ENCODE measurements around the gene TRIM65.
A peak's percentile ranks its signal among the peaks of the same experiment; 100 is the strongest.
"Not testable (repeated sequence)": the region's sequence is repeated elsewhere in the genome, so short reads cannot be mapped to it uniquely, and the experiment has no call there.

Gene TRIM65

DNA sequence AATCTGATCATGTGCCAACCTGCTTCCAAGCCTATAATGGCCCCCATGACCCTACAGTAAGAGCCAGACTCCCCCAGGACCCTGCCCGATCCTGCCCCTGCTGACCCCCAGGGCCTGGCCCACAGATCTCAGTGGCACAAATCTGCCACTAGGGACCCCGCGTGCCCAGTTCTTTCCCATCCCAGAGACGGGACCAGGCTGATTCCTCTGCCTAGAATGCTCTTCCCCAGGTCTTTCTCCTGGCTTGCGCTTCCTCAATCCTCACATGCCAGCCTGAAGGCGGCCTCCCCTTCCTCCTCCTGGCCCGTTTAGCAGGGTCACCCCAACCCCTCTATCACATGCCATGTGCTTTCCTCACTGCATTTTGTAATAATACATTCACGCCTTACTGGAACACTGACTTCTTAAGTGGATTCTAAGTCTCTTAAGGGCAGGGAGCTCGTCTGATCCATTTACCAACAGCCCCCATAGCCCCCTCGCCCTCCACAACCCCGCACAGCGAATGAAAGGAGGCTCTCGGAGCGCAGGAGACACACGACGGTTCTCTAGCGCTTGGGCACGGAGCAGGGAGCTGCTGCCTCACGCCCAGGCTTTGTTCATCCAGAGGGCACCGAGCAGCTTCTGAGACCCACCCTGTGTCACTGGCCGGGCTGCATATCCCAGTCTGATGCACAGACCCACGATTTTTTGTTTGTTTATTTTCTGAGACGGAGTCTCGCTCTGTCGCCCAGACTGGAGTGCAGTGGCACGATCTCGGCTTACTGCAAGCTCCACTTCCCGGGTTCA, 1.2 kb downstream of the TRIM65 start:
- no peak for DNase-seq

- no peak for DNase-seq
Observed at GRCh38 chr17:75894049-75894733, 2.6 kb downstream of the TRIM65 start.

- no peak for DNase-seq
Observed at GRCh38 chr17:75893305-75894048, 3.3 kb downstream of the TRIM65 start.

DNA sequence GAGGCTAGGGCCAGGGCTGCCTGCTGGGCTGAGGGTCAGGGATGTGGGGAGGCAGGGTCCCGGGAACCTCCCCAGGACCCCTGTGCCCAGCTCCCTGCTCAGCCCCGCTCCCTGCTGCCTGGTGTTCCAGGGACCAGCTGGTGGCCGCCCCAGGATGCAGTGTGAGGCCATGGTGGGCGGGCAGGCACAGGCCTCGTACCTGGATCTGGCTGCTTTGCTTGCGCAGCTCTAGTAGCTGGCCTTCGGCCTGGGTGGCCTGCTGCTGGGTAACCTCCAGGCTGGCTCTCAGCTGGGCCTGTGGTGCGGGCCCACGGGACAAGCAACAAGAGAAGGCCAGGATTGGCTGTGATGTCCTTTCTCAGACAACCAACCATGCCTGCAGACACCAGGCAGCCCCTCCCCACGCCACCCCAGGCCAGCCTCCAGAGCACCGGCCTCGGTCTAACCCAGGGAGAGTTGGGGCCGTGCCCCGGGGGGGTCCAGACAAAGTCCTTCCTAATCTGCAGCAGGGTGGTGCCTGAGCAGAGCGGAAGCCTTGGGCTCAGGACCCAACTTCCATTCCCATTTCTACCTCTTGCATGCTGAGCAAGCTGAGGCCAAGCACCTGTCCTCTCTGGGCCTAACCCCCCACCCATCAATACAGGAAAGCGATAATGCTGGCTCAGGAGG, 4.1 kb downstream of the TRIM65 start:
- DNase-seq, result no peak

- no peak for DNase-seq
Observed at GRCh38 chr17:75891605-75892555, 4.9 kb downstream of the TRIM65 start.

- DNase-seq, result no peak
Observed at GRCh38 chr17:75891022-75891604, 5.6 kb downstream of the TRIM65 start.

- no peak for DNase-seq
Observed at GRCh38 chr17:75889454-75889853, 7.3 kb downstream of the TRIM65 start.

GRCh38 chr17:75888484-75888883, 8.3 kb downstream of the TRIM65 start:
- no peak for DNase-seq

DNA sequence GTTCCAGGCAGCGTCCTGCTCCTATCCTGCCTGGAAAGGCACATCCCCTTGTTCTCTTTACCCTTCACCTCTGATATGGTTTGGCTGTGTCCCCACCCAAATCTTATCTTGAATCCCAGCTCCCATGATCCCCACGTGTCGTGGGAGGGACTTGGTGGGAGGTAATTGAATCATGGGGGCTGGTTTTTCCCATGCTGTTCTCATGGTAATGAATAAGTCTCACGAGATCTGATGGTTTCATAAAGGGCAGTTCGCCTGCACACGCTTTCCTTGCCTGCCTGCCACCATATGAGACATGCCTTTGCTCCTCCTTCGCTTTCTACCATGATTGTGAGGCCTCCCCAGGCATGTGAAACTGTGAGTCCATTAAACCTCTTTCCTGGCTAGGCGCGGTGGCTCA, 10.9 kb downstream of the TRIM65 start:
- DNase-seq, result not testable (repeated sequence)

GRCh38 chr17:75885431-75885830, 11.3 kb downstream of the TRIM65 start:
- no peak for DNase-seq

DNA sequence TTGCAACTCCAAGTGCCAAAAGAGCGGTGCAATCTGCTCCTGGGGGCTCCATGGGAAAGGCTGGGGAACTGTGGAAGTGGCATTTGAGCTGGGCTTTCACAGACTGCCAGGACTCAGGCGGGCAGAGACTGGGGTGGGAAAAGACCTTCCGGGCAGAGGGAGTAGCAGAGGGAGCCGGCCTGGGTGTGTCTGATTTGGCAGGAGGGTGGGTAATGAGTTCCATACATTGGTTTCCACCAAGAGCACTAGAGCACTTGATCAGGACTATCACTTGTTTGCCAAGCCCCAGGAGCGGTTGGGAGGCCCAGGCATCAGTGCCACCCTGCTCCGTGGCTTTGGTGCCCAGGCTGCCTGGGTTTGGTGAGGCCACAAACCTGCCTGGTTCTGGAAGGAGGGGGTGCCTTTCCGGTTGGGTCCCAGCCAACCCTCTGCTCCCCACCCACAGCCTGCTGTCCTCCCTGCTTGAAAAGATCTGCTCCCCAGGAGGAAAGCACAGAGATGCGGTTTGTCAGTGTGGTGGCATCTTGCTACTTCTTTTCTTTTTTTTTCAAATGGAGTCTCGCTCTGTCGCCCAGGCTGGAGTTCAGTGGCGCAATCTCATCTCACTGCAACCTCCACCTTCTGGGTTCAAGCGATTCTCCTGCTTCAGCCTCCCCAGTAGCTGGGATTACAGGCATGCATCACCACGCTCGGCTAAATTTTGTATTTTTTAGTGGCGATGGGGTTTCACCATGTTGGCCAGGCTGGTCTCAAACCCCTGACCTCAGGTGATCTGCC, 14.9 kb downstream of the TRIM65 start:
- no peak for DNase-seq

DNA sequence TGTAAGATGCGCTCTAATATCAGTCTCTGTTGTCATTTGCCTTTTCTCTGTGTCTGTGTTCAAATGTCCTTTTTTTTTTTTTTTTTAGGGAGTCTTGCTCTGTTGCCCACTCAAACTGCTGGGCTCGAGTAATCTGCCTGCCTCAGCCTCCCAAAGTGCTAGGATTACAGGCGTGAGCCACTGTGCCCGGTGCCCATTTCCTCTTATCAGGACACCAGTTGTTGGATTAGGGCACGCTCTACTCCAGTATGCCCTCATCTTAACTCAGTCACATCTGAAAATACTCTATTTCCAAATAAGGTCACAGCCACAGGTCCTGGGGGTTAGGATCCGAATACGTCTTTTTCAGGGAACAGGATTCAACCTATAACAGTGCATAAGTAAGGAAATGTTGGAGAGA, 16.5 kb downstream of the TRIM65 start:
- no peak for DNase-seq

DNA sequence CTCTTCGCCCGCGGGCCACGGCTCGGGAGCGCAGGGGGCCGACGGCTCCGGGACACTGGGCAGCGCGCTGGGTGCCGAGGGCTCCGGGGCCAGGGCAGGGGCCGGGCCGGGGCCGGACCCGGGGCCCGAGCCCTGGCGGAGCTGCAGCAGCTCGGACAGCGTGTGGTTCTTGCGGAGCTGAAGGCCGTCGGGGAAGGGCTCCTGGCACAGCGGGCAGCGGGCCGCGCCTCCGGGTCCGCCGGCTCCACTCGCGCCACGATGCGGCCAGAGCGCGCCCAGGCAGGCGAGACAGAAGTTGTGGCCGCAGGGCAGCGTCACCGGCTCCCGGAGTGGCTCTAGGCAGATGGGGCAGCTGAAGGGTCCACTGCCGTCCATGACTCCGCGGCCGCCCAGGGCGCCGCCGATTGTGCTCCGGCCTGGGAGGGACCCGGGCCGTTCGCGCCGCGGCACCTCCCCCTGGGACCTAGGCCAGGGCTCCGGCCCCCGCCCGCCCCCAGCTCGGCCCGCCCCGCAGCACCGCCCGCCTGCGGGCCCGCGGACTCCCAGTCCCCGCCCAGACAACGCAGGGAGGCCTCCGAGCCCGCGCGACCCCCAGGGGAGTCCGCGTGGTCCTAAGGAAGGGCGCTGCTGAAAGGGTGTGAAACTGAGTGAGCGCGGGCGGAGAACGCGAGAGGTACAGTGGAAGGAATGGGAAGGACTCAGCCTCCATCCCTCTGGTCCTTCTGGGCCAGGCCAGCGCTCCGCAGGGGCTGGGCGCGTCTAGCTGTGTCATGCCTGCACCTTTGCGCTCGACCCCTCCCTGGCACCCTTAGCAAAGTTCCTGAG, 18.4 kb downstream of the TRIM65 start, which contains the start of gene TRIM47:
Gene TRIM47 (minus strand): TSS at position 408 of the 825 bp plus-strand sequence. CDS start 33 bp downstream, at position 375.
- no peak for DNase-seq

- peak; percentile 69 for DNase-seq
Observed at GRCh38 chr17:75877752-75878173, 19.0 kb downstream of the TRIM65 start.

- peak; percentile 24 for DNase-seq
Observed at GRCh38 chr17:75876938-75877751, 19.6 kb downstream of the TRIM65 start.

DNA sequence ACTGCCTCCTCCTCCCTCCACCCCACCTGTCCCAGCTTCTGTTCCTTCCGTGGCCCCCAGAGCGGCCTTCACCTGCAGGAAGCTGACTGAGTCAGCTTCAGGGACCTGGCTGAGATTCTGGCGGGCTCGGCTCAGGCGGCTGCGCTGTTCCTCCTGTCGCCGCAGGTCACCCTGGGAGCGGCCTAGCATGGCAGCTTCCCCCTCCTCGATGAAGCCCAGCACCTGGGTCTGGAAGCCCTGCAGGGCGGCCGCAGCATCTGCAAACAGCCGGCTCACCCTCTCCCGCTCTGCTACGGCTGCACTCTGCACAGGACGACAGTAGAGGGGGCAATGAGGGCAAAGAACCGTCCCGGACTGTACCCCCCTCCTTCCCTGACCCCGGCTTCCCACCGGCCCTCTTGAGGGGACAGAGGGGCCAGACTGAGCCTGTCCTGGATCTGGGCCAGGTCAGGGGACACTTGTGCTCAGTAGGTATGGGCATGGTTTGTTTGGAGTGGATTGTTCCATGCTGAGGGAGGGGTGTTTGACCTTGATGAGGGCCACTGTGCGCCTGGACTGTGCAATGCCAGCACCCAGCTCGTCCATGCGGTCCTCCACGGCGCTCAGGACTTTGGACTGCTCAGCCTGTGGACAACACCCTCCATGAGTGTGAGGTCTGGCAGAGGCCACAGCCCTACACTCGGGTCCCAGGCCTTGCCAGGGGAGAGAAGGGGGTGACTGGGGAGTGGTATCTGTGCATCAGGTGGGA, 20.4 kb downstream of the TRIM65 start:
- DNase-seq, result peak; percentile 62

DNA sequence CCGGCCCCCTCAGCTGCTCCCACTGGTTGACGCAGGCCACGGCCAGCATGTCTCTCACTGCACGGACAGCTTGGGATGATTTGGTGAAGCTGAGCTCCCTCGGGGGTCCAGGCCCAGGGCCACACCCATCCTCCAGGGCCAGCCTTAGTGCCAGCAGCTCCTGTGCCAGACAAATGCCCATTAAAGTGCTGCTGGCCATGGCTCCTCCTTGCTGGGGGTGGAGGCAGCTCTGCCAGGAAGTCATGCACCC, 20.9 kb downstream of the TRIM65 start:
- DNase-seq, result no peak
